SU-DHL-6 (cell line): ENCODE data around the gene LFNG.

Source experiments
- CTCF ChIP-seq: fragments of 200-600 bp; sonication (generic); IDR thresholded peaks from one replicate; pipeline ENCODE4 v1.5.1; 2017; ENCODE audit warnings: antibody characterized with exemption, mild to moderate bottlenecking, low read length, moderate library complexity; ENCODE audit not compliant: insufficient read depth, poor library complexity, severe bottlenecking
- EZH2phosphoT487 ChIP-seq: fragments of 200-600 bp; sonication (generic), shearing (Covaris generic); conservative IDR thresholded peaks from 2 replicates; pipeline ENCODE4 v1.6.1; 2018; ENCODE audit warnings: mild to moderate bottlenecking, antibody characterized with exemption, low read length, moderate library complexity, mixed read lengths

- TF ChIP-seq CTCF, result no peak
- no peak for TF ChIP-seq EZH2phosphoT487
These were observed 49.8 kb downstream of the LFNG start for GRCh38 chr7:2569421-2569820.
